H9 (cell line): ENCODE measurements around the gene RPS27. TPM values are rescaled to one million over a fixed set of nuclear protein-coding genes. Genes with fewer than 3 reads are reported as not detected.
"Not testable (repeated sequence)": the region's sequence is repeated elsewhere in the genome, so short reads cannot be mapped to it uniquely, and the experiment has no call there.

Experiments
- DNase-seq: peaks from one replicate; pipeline ENCODE4 v3.0.0-alpha.2; 2017
- H2AFZ ChIP-seq: one replicate; pipeline ENCODE4 v1.6.1; 2013; ENCODE audit warnings: mild to moderate bottlenecking, low read length, control low read depth, moderate library complexity
- H2AK5ac ChIP-seq: 2 replicates; pipeline ENCODE4 v1.6.1; 2013; ENCODE audit warnings: low read length, control low read depth, mixed read lengths; ENCODE audit not compliant: insufficient read length
- H2BK120ac ChIP-seq: one replicate; pipeline ENCODE4 v1.6.1; 2013; ENCODE audit warnings: low read depth, mild to moderate bottlenecking, low read length, control low read depth, inconsistent platforms; ENCODE audit not compliant: poor library complexity, severe bottlenecking
- H2BK12ac ChIP-seq: 2 replicates; pipeline ENCODE4 v1.6.1; 2013; ENCODE audit warnings: low read length, control low read depth, mixed read lengths, low read depth; ENCODE audit not compliant: insufficient read length
- H2BK15ac ChIP-seq: 2 replicates; pipeline ENCODE4 v1.6.1; 2013; ENCODE audit warnings: low read depth, low read length, control low read depth
- H2BK20ac ChIP-seq: one replicate; pipeline ENCODE4 v1.6.1; 2013; ENCODE audit warnings: low read depth, mild to moderate bottlenecking, low read length, control low read depth, inconsistent platforms; ENCODE audit not compliant: poor library complexity, severe bottlenecking
- H2BK5ac ChIP-seq: 2 replicates; pipeline ENCODE4 v1.6.1; 2013; ENCODE audit warnings: low read length, control low read depth, mixed read lengths; ENCODE audit not compliant: insufficient read length
- H3K14ac ChIP-seq: 2 replicates; pipeline ENCODE4 v1.6.1; 2013; ENCODE audit warnings: low read length, control low read depth; ENCODE audit not compliant: insufficient read depth
- H3K18ac ChIP-seq: 2 replicates; pipeline ENCODE4 v1.6.1; 2013; ENCODE audit warnings: low read depth, mild to moderate bottlenecking, mixed read lengths, low read length, control low read depth; ENCODE audit not compliant: insufficient read length
- H3K23ac ChIP-seq: 2 replicates; pipeline ENCODE4 v1.6.1; 2013; ENCODE audit warnings: low read length, control low read depth, mixed read lengths, low read depth; ENCODE audit not compliant: insufficient read length
- H3K23me2 ChIP-seq: 2 replicates; pipeline ENCODE4 v1.6.1; 2013; ENCODE audit warnings: low read depth, mild to moderate bottlenecking, mixed read lengths, low read length, control low read depth; ENCODE audit not compliant: insufficient read length, poor library complexity, severe bottlenecking
- H3K27ac ChIP-seq: 2 replicates; pipeline ENCODE4 v1.5.1; 2013; ENCODE audit warnings: low read length, control low read depth, mixed read lengths, low read depth; ENCODE audit not compliant: insufficient read length
- H3K27me3 ChIP-seq: 2 replicates; pipeline ENCODE4 v1.6.1; 2013; ENCODE audit warnings: low read length, control low read depth, inconsistent platforms; ENCODE audit not compliant: insufficient read depth
- H3K4ac ChIP-seq: 2 replicates; pipeline ENCODE4 v1.6.1; 2013; ENCODE audit warnings: low read depth, mild to moderate bottlenecking, control low read depth, inconsistent platforms, low read length, moderate library complexity
- H3K4me1 ChIP-seq: 2 replicates; pipeline ENCODE4 v1.6.1; 2013; ENCODE audit warnings: low read length, control low read depth, inconsistent platforms; ENCODE audit not compliant: insufficient read depth
- H3K4me2 ChIP-seq: 2 replicates; pipeline ENCODE4 v1.6.1; 2013; ENCODE audit warnings: low read length, control low read depth, mixed read lengths; ENCODE audit not compliant: insufficient read length, insufficient read depth
- H3K56ac ChIP-seq: 2 replicates; pipeline ENCODE4 v1.6.1; 2013; ENCODE audit warnings: low read depth, mild to moderate bottlenecking, mixed read lengths, low read length, control low read depth; ENCODE audit not compliant: insufficient read length
- H3K79me1 ChIP-seq: 2 replicates; pipeline ENCODE4 v1.6.1; 2013; ENCODE audit warnings: low read depth, mild to moderate bottlenecking, moderate library complexity, low read length, control low read depth, inconsistent platforms; ENCODE audit not compliant: insufficient read depth, poor library complexity, severe bottlenecking
- H3K79me2 ChIP-seq: 2 replicates; pipeline ENCODE4 v1.6.1; 2013; ENCODE audit warnings: low read length, control low read depth, inconsistent platforms; ENCODE audit not compliant: insufficient read depth
- H3K9ac ChIP-seq: 2 replicates; pipeline ENCODE4 v1.6.1; 2013; ENCODE audit warnings: low read length, control low read depth, mixed read lengths; ENCODE audit not compliant: insufficient read length; ENCODE audit errors: extremely low read depth
- H3K9me3 ChIP-seq: one replicate; pipeline ENCODE4 v1.6.1; 2013; ENCODE audit warnings: low read depth, low read length, inconsistent platforms; ENCODE audit not compliant: control insufficient read depth
- H3T11ph ChIP-seq: one replicate; pipeline ENCODE4 v1.6.1; 2013; ENCODE audit warnings: mild to moderate bottlenecking, low read length, control low read depth, inconsistent platforms
- H4K20me1 ChIP-seq: one replicate; pipeline ENCODE4 v1.6.1; 2013; ENCODE audit not compliant: control insufficient read depth, insufficient read length, insufficient read depth
- H4K5ac ChIP-seq: 2 replicates; pipeline ENCODE4 v1.6.1; 2013; ENCODE audit warnings: low read depth, mild to moderate bottlenecking, mixed read lengths, low read length, control low read depth; ENCODE audit not compliant: insufficient read length
- H4K8ac ChIP-seq: replicated peaks from 2 replicates; pipeline ENCODE4 v1.6.1; 2013; ENCODE audit warnings: low read length, control low read depth, mixed read lengths, low read depth; ENCODE audit not compliant: insufficient read length
- H4K91ac ChIP-seq: 2 replicates; pipeline ENCODE4 v1.6.1; 2013; ENCODE audit warnings: low read depth, mild to moderate bottlenecking, moderate library complexity, mixed read lengths, low read length, control low read depth; ENCODE audit not compliant: insufficient read length
- H3K27ac Mint-ChIP-seq, 3 experiments: 2 replicates in 2 of 3; 3 replicates in 1 of 3; pipeline ENCODE4 v1.8.0; 2020 to 2021; ENCODE audit warnings: mixed read lengths in 3 of 3, mild to moderate bottlenecking in 1 of 3, moderate library complexity in 1 of 3
- H3K27me3 Mint-ChIP-seq: 2 replicates; pipeline ENCODE4 v1.8.0; 2021; ENCODE audit warnings: low read depth, mild to moderate bottlenecking, moderate library complexity, mixed read lengths
- H3K36me3 Mint-ChIP-seq, 3 experiments: 2 replicates in 2 of 3; 3 replicates in 1 of 3; pipeline ENCODE4 v1.8.0; 2020 to 2021; ENCODE audit warnings: low read depth in 3 of 3, mixed read lengths in 3 of 3; ENCODE audit not compliant: insufficient read depth in 1 of 3
- H3K4me1 Mint-ChIP-seq, 2 experiments: 2 replicates each; pipeline ENCODE4 v1.8.0; 2020; ENCODE audit warnings: mixed read lengths in 2 of 2
- H3K4me3 Mint-ChIP-seq, 2 experiments: 2 replicates in 1 of 2; 3 replicates in 1 of 2; pipeline ENCODE4 v1.8.0; 2020 to 2021; ENCODE audit warnings: mild to moderate bottlenecking in 2 of 2, mixed read lengths in 2 of 2, moderate library complexity in 1 of 2
- H3K9me3 Mint-ChIP-seq, 2 experiments: 2 replicates in 1 of 2; 3 replicates in 1 of 2; pipeline ENCODE4 v1.8.0; 2020; ENCODE audit warnings: mild to moderate bottlenecking in 2 of 2, mixed read lengths in 2 of 2, moderate library complexity in 1 of 2
- WGBS: extraction: QIAGEN DNeasy Blood & Tissue Kit; methylation state at CpG from one replicate; pipeline ENCODE4 v1.1.7; 2013; ENCODE audit warnings: missing lambda C conversion rate, low lambda C conversion rate, mixed read lengths; ENCODE audit not compliant: insufficient read length; ENCODE audit errors: extremely low coverage; 5-methylcytosine and 5-hydroxymethylcytosine counted together
- total RNA-seq: library from RNA; stranded (reverse); gene quantifications from 2 replicates; pipeline ENCODE4 v1.2.1, GENCODE V29; 2021
- TF ChIP-seq, protein P1 (sequence below): fragments of 200-600 bp; sonication (generic); conservative IDR thresholded peaks from 3 replicates; pipeline ENCODE4 v1.8.0; 2021; ENCODE audit warnings: antibody characterized with exemption, mild to moderate bottlenecking

RPS27 gene
- total RNA-seq, 1 experiment from 2014 or later: 2,321 TPM

DNA sequence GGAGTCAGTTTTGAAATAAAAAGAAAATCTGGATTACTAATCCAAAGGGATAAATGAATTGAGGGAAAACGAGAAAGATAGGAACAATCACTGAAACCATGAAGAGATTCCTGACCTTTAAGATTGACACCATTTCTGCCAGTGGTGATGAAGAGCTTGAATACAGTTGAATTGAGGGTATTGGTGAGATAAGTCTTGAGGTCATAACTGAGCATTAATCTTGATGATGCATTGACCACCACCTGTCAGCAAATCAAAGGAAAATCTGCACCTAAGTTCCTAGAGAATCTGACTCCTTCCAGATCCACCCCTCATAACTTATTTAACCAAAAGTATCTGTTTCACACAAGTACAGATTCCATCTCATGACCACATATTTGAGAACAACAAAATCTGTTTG, 21.6 kb downstream of the RPS27 start:
- H3K4me1 Mint-ChIP-seq: no peaks in the 10 kb centered on the region
- H3K56ac ChIP-seq: no peak overlapping the region
- no peaks in the 10 kb centered on the region for H3K27me3 Mint-ChIP-seq
- no peaks in the 10 kb centered on the region for H3K27me3 ChIP-seq
- no peaks in the 10 kb centered on the region for H3K9me3 Mint-ChIP-seq
- H3K36me3 Mint-ChIP-seq: no peaks in the 10 kb centered on the region
- H2BK12ac ChIP-seq: no peak overlapping the region
- no peak for DNase-seq
- no peak overlapping the region for H2BK5ac ChIP-seq
- no peak overlapping the region for H4K91ac ChIP-seq
- H3K23me2 ChIP-seq: no peaks in the 10 kb centered on the region
- no peak overlapping the region for H3K18ac ChIP-seq
- TF ChIP-seq, protein P1, sequence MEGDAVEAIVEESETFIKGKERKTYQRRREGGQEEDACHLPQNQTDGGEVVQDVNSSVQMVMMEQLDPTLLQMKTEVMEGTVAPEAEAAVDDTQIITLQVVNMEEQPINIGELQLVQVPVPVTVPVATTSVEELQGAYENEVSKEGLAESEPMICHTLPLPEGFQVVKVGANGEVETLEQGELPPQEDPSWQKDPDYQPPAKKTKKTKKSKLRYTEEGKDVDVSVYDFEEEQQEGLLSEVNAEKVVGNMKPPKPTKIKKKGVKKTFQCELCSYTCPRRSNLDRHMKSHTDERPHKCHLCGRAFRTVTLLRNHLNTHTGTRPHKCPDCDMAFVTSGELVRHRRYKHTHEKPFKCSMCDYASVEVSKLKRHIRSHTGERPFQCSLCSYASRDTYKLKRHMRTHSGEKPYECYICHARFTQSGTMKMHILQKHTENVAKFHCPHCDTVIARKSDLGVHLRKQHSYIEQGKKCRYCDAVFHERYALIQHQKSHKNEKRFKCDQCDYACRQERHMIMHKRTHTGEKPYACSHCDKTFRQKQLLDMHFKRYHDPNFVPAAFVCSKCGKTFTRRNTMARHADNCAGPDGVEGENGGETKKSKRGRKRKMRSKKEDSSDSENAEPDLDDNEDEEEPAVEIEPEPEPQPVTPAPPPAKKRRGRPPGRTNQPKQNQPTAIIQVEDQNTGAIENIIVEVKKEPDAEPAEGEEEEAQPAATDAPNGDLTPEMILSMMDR: no peak
- H3K4ac ChIP-seq: no peak overlapping the region
- H2BK15ac ChIP-seq: no peak overlapping the region
- no CpG with 5 or more reads among the region's 1 CpG for WGBS
- H3K14ac ChIP-seq: no peak overlapping the region
- no peak overlapping the region for H2BK120ac ChIP-seq
- H2AK5ac ChIP-seq: no peak overlapping the region
- H3K79me2 ChIP-seq: no peaks in the 10 kb centered on the region
- no peaks in the 10 kb centered on the region for H3K4me1 ChIP-seq
- no peak overlapping the region for H3K23ac ChIP-seq
- no peak overlapping the region for H3K27ac ChIP-seq
- no peak overlapping the region for H3K4me3 Mint-ChIP-seq
- no peaks in the 10 kb centered on the region for H4K20me1 ChIP-seq
- H3T11ph ChIP-seq: no peak overlapping the region
- H2AFZ ChIP-seq: no peak overlapping the region
- no peak overlapping the region for H2BK20ac ChIP-seq
- no peaks in the 10 kb centered on the region for H3K79me1 ChIP-seq
- no peaks in the 10 kb centered on the region for H3K9me3 ChIP-seq
- H4K8ac ChIP-seq: no peak overlapping the region
- no peak overlapping the region for H3K4me2 ChIP-seq
- H3K9ac ChIP-seq: no peak overlapping the region
- H3K27ac Mint-ChIP-seq: no peak overlapping the region
- H4K5ac ChIP-seq: no peak overlapping the region

DNA sequence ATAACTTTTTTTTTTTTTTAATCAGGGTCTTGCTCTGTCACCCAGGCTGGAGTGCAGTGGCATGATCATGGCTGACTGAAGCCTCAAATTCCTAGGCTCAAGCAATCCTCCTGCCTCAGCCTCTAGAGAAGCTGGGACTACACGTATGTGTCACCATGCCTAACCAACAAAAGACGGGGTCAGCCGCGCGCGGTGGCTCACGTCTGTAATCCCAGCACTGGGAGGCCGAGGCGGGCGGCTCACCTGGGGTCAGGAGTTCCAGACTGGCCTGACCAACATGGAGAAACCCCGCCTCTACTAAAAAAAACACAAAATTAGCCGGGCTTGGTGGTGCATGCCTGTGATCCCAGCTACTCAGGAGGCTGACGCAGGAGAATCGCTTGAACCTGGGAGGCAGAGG, 22.0 kb downstream of the RPS27 start:
- not testable (repeated sequence) for H3K9me3 ChIP-seq, H3K4me1 Mint-ChIP-seq, H3K23me2 ChIP-seq

More for the DNA sequence above, 22.0 kb downstream of the RPS27 start:
- not testable (repeated sequence) for H3K27ac Mint-ChIP-seq, H3K27ac ChIP-seq, H2BK15ac ChIP-seq, H4K20me1 ChIP-seq, H3K23ac ChIP-seq, H3K9ac ChIP-seq, H2BK20ac ChIP-seq, H4K91ac ChIP-seq, H3K79me1 ChIP-seq, DNase-seq, H3K4me1 ChIP-seq, H4K8ac ChIP-seq, H2AFZ ChIP-seq, H2BK5ac ChIP-seq, H3T11ph ChIP-seq, H3K4me2 ChIP-seq, H3K56ac ChIP-seq, H2BK12ac ChIP-seq, H3K36me3 Mint-ChIP-seq, H3K9me3 Mint-ChIP-seq, H3K18ac ChIP-seq, H3K4me3 Mint-ChIP-seq, H2AK5ac ChIP-seq, H2BK120ac ChIP-seq, H3K14ac ChIP-seq, H3K79me2 ChIP-seq, H3K4ac ChIP-seq, H4K5ac ChIP-seq, H3K27me3 ChIP-seq, H3K27me3 Mint-ChIP-seq
- WGBS: no CpG with 5 or more reads among the region's 14 CpGs
